Colonic mucosa (tissue), 4 donors: ENCODE results near the gene WDR90. TPM values are rescaled to one million over a fixed set of nuclear protein-coding genes. Genes with fewer than 3 reads are reported as not detected.

Experiments
- DNase-seq: peaks from one replicate; pipeline ENCODE4 v3.0.0-alpha.2; 2020
- H3K27ac ChIP-seq: fragments of 200-600 bp; one replicate; pipeline ENCODE4 v1.8.0; 2021
- H3K27me3 ChIP-seq: fragments of 200-600 bp; one replicate; pipeline ENCODE4 v1.8.0; 2021
- H3K36me3 ChIP-seq: fragments of 200-600 bp; one replicate; pipeline ENCODE4 v1.8.0; 2021
- H3K4me1 ChIP-seq: fragments of 200-600 bp; one replicate; pipeline ENCODE4 v1.8.0; 2021; ENCODE audit warnings: mild to moderate bottlenecking
- H3K4me3 ChIP-seq: fragments of 200-600 bp; one replicate; pipeline ENCODE4 v1.8.0; 2021
- H3K9ac ChIP-seq, 2 donors: one replicate each; pipeline ENCODE4 v1.7.0; 2013; ENCODE audit warnings: control low read depth in 2 of 2, low read depth in 2 of 2, low read length in 2 of 2
- H3K9me3 ChIP-seq: fragments of 200-600 bp; one replicate; pipeline ENCODE4 v1.8.0; 2021
- CTCF ChIP-seq: fragments of 200-600 bp; IDR thresholded peaks from one replicate; pipeline ENCODE4 v1.8.0; 2022; ENCODE audit warnings: antibody characterized with exemption, mild to moderate bottlenecking
- intact Hi-C: fragments of 100-400 bp; cut with DNase I; formaldehyde crosslinking; loops from one replicate; pipeline ENCODE4 v1.14.1; 2022
- total RNA-seq, 2 donors: library from RNA; stranded (reverse); fragmentation: NEBNext Ultra II Directional in 1 of 2; extraction: Animal tissue kit (Norgen Biotek cat#: 25700) in 1 of 2; gene quantifications; one replicate each; pipeline ENCODE4 v1.2.1, GENCODE V29; 2021
- donor health status: healthy.
- donor health status: DM: no; HTN: no; CAD: no.
- donor health status: DM: no; HTN: no; CAD: no.

The WDR90 gene
- total RNA-seq, 2 donors from 2014 or later, result 25.1 to 122 TPM

- no peaks in the 10 kb centered on the region for H3K9me3 ChIP-seq
- H3K36me3 ChIP-seq, result no peaks in the 10 kb centered on the region
- peaks cover 34% of the 10 kb centered on the region for H3K4me1 ChIP-seq
- intact Hi-C loops, result no loop called here
- no peaks in the 10 kb centered on the region for H3K27me3 ChIP-seq
- DNase-seq, result no peak
- H3K9ac ChIP-seq, result peak overlapping the region; percentile 12 to 95
- no peak overlapping the region for H3K4me3 ChIP-seq
- TF ChIP-seq CTCF, result no peak
- peak overlapping the region; percentile 80 for H3K27ac ChIP-seq
These were observed 4.6 kb upstream of the WDR90 start for GRCh38 chr16:644556-644955.

- no peak for DNase-seq
- no peak for TF ChIP-seq CTCF
- Histone ChIP-seq H3K27me3 (no peaks in the 10 kb centered on the region), H3K9me3 (no peaks in the 10 kb centered on the region), H3K4me3 (peak overlapping the region; percentile 9), H3K4me1 (peaks cover 40% of the 10 kb centered on the region), H3K36me3 (no peaks in the 10 kb centered on the region), H3K27ac (peak overlapping the region; percentile 80), H3K9ac (peak overlapping the region; percentile 80 to 95)
- intact Hi-C loops, result no loop called here
These were observed 3.1 kb upstream of the WDR90 start for GRCh38 chr16:645852-646678.

- intact Hi-C loops, result no loop called here
- H3K4me3 ChIP-seq, result peak overlapping the region; percentile 9
These were observed 2.4 kb upstream of the WDR90 start for GRCh38 chr16:646679-647172.

GRCh38 chr16:647173-647902 lies 1.8 kb upstream of the WDR90 start:
- H3K9me3 ChIP-seq, result no peaks in the 10 kb centered on the region
- peaks cover 40% of the 10 kb centered on the region for H3K4me1 ChIP-seq
- peak overlapping the region; percentile 80 for H3K27ac ChIP-seq
- DNase-seq, result peak; percentile 61
- H3K4me3 ChIP-seq, result no peak overlapping the region
- no peaks in the 10 kb centered on the region for H3K36me3 ChIP-seq
- H3K27me3 ChIP-seq, result no peaks in the 10 kb centered on the region
- intact Hi-C loops, result no loop called here
- peak overlapping the region; percentile 80 to 95 for H3K9ac ChIP-seq
- TF ChIP-seq CTCF, result no peak

More at GRCh38 chr16:646679-647172, 2.4 kb upstream of the WDR90 start:
- H3K27ac ChIP-seq, result peak overlapping the region; percentile 80
- no peaks in the 10 kb centered on the region for H3K36me3 ChIP-seq
- no peaks in the 10 kb centered on the region for H3K9me3 ChIP-seq
- no peak for DNase-seq
- peaks cover 40% of the 10 kb centered on the region for H3K4me1 ChIP-seq
- H3K27me3 ChIP-seq, result no peaks in the 10 kb centered on the region
- peak overlapping the region; percentile 80 to 95 for H3K9ac ChIP-seq
- no peak for TF ChIP-seq CTCF

- intact Hi-C loops, result no loop called here
- peak; percentile 44 for TF ChIP-seq CTCF
- H3K9ac ChIP-seq, result peak overlapping the region; percentile 82 to 95
- H3K36me3 ChIP-seq, result no peaks in the 10 kb centered on the region
- H3K27me3 ChIP-seq, result no peaks in the 10 kb centered on the region
- H3K9me3 ChIP-seq, result no peaks in the 10 kb centered on the region
- H3K4me1 ChIP-seq, result peaks cover 33% of the 10 kb centered on the region
- H3K4me3 ChIP-seq, result peak overlapping the region; percentile 97
- peak; percentile 87 for DNase-seq
- peak overlapping the region; percentile 80 for H3K27ac ChIP-seq
These were observed 939 bp upstream of the WDR90 start for GRCh38 chr16:648071-648780.
